A673 (cell line): ENCODE data around the gene KLHDC9. TPM values are rescaled to one million over a fixed set of nuclear protein-coding genes. Genes with fewer than 3 reads are reported as not detected.

Experiments used
- BruUV-seq: library from RNA; stranded (reverse); fragments of 400-500 nt; replicated peaks from 2 replicates; lab custom pipeline; 2021; lab: Mats Ljungman, UMichigan
- CTCF ChIA-PET: fragments of 300-600 bp; sonication (Branson Sonifier 250); formaldehyde crosslinking; loops from one replicate; lab custom pipeline; 2022; ENCODE audit warnings: antibody characterized with exemption; lab: Charles Lee
- POLR2A ChIA-PET: fragments of 300-600 bp; sonication (Branson Sonifier 250); formaldehyde crosslinking; loops from one replicate; lab custom pipeline; 2022; ENCODE audit warnings: antibody characterized with exemption; ENCODE audit not compliant: low non-redundant PET; lab: Charles Lee
- DNase-seq: peaks from one replicate; pipeline ENCODE4 v3.0.0-alpha.2; 2015; ENCODE audit warnings: low spot score
- H3K27ac ChIP-seq: fragments of 200-600 bp; sonication (generic); 2 replicates; pipeline ENCODE4 v1.5.1; 2016; ENCODE audit warnings: mixed run types, low read depth, mild to moderate bottlenecking, mixed read lengths, antibody characterized with exemption, low read length; ENCODE audit not compliant: poor library complexity, severe bottlenecking
- H3K27me3 ChIP-seq: fragments of 200-600 bp; sonication (generic); replicated peaks from 2 replicates; pipeline ENCODE4 v1.6.1; 2017; ENCODE audit warnings: mixed run types, low read depth, mild to moderate bottlenecking, mixed read lengths, antibody characterized with exemption, low read length; ENCODE audit not compliant: insufficient read depth, poor library complexity
- H3K36me3 ChIP-seq: fragments of 200-600 bp; sonication (generic); 2 replicates; pipeline ENCODE4 v1.6.1; 2016; ENCODE audit warnings: mixed run types, mild to moderate bottlenecking, mixed read lengths, antibody characterized with exemption, low read length; ENCODE audit not compliant: insufficient read depth, poor library complexity, severe bottlenecking
- H3K4me1 ChIP-seq: fragments of 200-600 bp; sonication (generic); 2 replicates; pipeline ENCODE4 v1.6.1; 2017; ENCODE audit warnings: mixed run types, mild to moderate bottlenecking, mixed read lengths, antibody characterized with exemption, low read length; ENCODE audit not compliant: insufficient read depth, poor library complexity, severe bottlenecking
- H3K4me3 ChIP-seq: fragments of 200-600 bp; sonication (generic); 2 replicates; pipeline ENCODE4 v1.5.1; 2016; ENCODE audit warnings: low read depth, mixed run types, mild to moderate bottlenecking, mixed read lengths, low read length; ENCODE audit not compliant: poor library complexity, severe bottlenecking
- H3K9me3 ChIP-seq: fragments of 200-600 bp; sonication (generic); 2 replicates; pipeline ENCODE4 v1.6.1; 2016; ENCODE audit warnings: mixed run types, low read depth, mild to moderate bottlenecking, mixed read lengths, antibody characterized with exemption, low read length; ENCODE audit not compliant: poor library complexity, severe bottlenecking
- EZH2 ChIP-seq: fragments of 200-600 bp; sonication (generic); IDR thresholded peaks from 2 replicates; pipeline ENCODE4 v1.6.1; 2017; ENCODE audit warnings: borderline replicate concordance, low read depth, mild to moderate bottlenecking, mixed read lengths, antibody characterized with exemption, low read length; ENCODE audit not compliant: poor library complexity, severe bottlenecking
- intact Hi-C: fragments of 100-400 bp; cut with micrococcal nuclease; formaldehyde crosslinking; loops from one replicate; pipeline ENCODE4 v1.10.0; 2022; ENCODE audit not compliant: unreplicated experiment
- total RNA-seq: library from RNA; stranded (reverse); gene quantifications from 2 replicates; pipeline ENCODE4 v1.2.3, GENCODE V29; 2021
- TF ChIP-seq, protein P1 (sequence below): fragments of 300-800, 200-600 bp; sonication (generic); conservative IDR thresholded peaks from 2 replicates; pipeline ENCODE4 v1.5.1; 2017; ENCODE audit warnings: low read depth, mild to moderate bottlenecking, antibody characterized with exemption, low read length, moderate library complexity, mixed read lengths

KLHDC9 gene
- total RNA-seq, 1 experiment from 2014 or later: 1.7 TPM

DNA sequence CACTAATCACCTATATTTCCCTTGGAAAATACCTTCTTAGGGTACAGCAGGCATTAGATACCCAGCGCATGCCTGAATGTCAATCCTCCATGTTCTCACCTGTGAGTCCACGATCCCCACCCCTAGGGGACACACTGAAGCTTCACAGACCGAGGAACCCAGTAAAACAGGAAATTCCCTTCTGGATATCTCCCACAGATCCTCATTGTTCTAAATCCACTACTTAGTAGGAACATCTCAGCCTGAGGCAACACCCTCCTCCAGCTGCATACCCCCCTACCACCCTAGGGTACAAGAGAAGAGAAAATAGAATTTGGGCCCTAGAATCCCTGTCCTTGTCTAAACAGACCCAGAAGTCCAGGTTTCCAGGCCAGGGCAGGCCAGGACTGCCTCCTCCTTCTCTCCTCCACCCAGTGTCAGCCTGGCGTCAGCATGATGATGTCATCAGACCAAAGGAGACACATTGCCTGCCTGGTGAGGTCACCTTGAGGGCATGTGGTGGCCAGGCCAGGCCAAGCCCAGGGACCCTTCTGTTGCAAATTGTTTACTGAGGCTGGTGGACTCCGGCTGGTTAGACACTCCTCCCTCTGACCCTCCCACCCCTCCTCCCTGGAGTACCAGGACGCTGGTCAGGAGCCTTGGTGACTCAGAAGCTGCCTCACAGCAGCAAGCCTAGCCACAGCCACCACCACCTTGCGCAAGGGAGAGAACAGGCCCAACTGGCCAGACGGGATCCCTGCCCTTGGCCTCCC, 15.0 kb upstream of the KLHDC9 start:
- no peaks in the 10 kb centered on the region for H3K36me3 ChIP-seq
- intact Hi-C loops: no loop called here
- no peak for DNase-seq
- POLR2A ChIA-PET: no interaction called here
- no peaks in the 10 kb centered on the region for H3K4me1 ChIP-seq
- no peaks in the 10 kb centered on the region for H3K27me3 ChIP-seq
- no peak overlapping the region for H3K4me3 ChIP-seq
- BruUV-seq: no TSS peak
- H3K27ac ChIP-seq: no peak overlapping the region
- no peaks in the 10 kb centered on the region for H3K9me3 ChIP-seq
- CTCF ChIA-PET: no interaction called here
- TF ChIP-seq, protein P1, sequence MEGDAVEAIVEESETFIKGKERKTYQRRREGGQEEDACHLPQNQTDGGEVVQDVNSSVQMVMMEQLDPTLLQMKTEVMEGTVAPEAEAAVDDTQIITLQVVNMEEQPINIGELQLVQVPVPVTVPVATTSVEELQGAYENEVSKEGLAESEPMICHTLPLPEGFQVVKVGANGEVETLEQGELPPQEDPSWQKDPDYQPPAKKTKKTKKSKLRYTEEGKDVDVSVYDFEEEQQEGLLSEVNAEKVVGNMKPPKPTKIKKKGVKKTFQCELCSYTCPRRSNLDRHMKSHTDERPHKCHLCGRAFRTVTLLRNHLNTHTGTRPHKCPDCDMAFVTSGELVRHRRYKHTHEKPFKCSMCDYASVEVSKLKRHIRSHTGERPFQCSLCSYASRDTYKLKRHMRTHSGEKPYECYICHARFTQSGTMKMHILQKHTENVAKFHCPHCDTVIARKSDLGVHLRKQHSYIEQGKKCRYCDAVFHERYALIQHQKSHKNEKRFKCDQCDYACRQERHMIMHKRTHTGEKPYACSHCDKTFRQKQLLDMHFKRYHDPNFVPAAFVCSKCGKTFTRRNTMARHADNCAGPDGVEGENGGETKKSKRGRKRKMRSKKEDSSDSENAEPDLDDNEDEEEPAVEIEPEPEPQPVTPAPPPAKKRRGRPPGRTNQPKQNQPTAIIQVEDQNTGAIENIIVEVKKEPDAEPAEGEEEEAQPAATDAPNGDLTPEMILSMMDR: no peak
- TF ChIP-seq EZH2: no peak

DNA sequence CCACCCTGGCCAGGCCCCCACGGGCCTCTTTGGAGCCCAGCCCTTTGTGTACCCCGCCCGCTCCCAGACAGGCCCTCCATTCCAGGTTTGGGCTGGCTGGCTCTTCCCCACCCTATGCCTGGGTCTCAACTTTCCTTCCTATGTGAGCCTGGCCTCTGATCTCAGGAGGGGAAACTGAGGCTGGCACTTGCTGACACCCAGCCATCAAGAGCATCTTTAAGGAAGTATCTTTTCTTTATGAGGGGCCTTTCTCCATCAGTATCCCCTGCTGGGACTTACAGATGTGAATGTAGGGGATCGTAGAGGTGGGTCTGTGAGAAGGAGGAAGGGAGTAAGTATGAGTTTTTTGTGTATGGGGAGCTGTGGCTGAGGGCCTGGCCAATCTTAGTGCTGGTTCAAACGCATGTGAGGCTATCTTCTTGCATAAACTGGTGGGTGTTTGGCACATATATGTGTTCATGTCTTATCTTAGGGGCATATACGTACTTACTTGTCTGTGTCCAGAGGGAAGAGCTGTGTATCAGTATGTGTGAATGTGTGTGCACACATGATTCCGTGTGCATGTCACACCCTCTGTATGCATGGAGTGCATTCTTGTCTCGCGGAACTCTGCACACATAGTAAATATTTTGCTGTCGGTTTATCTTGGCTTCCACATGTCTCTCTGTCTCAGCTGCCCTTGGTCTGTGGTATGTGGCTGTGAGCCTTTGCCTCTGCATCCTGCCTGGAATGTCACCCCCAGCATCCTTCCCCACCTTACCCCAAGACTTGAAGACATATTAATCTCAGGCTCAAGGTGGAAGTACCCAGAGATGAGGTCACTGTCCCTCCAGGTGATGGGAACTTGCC, 14.2 kb upstream of the KLHDC9 start:
- BruUV-seq: no TSS peak

DNA sequence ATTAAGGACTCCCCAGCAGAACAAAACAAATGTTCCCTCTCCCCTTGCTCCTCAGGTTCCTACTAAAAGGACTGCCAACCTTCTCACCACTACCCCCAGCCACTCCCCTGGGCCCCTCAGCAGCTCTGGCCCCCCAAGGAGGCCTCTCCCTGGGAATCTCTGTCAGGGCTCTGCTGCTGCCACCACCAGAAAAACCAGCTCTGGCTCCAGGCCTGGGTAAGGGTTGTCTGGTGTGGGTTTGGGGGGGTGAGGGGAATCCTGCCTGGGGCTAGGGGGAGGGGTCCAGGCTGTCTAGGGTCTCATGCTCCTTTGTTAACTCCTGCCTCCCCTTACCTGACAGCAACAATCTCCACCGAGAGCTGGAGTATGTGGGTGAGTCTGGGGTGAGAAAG, 13.6 kb upstream of the KLHDC9 start:
- H3K27me3 ChIP-seq: no peaks in the 10 kb centered on the region
- DNase-seq: no peak
- no TSS peak for BruUV-seq
- CTCF ChIA-PET: no interaction called here
- H3K27ac ChIP-seq: no peak overlapping the region
- intact Hi-C loops: no loop called here
- no peak overlapping the region for H3K4me3 ChIP-seq
- no peaks in the 10 kb centered on the region for H3K4me1 ChIP-seq
- no peaks in the 10 kb centered on the region for H3K36me3 ChIP-seq
- no peaks in the 10 kb centered on the region for H3K9me3 ChIP-seq
- POLR2A ChIA-PET: interaction anchor here (0.7 kb wide), 1 partner anchor 39 kb away, joined by 4 read pairs; the partner anchor contains the start of gene USF1
- TF ChIP-seq, protein P1: no peak
- TF ChIP-seq EZH2: no peak

More for the DNA sequence above, 14.2 kb upstream of the KLHDC9 start:
- Histone ChIP-seq H3K4me1 (no peaks in the 10 kb centered on the region), H3K9me3 (no peaks in the 10 kb centered on the region), H3K27me3 (no peaks in the 10 kb centered on the region), H3K36me3 (no peaks in the 10 kb centered on the region), H3K27ac (no peak overlapping the region), H3K4me3 (no peak overlapping the region)
- POLR2A ChIA-PET: interaction anchor here (0.7 kb wide), 1 partner anchor 14 kb away, joined by 5 read pairs; no protein-coding TSS in a partner anchor
- no peak for DNase-seq
- TF ChIP-seq, protein P1: no peak
- TF ChIP-seq EZH2: no peak
- intact Hi-C loops: no loop called here
- CTCF ChIA-PET: no interaction called here
